Right kidney (tissue), 1 donor: ENCODE data around the gene RGL3.
"Not testable (repeated sequence)": the region's sequence is repeated elsewhere in the genome, so short reads cannot be mapped to it uniquely, and the experiment has no call there.

Experiments
- DNase-seq: peaks from one replicate; pipeline ENCODE4 v3.0.0-alpha.2; 2016

Gene RGL3

GRCh38 chr19:11421371-11422098 lies 2.4 kb upstream of the RGL3 start:
- DNase-seq: peak; percentile 48

- DNase-seq: peak; percentile 74
Measured at GRCh38 chr19:11420429-11421370, 1.6 kb upstream of the RGL3 start.

GRCh38 chr19:11418094-11418548 lies 993 bp downstream of the RGL3 start:
- DNase-seq: no peak

- DNase-seq: no peak
Measured at GRCh38 chr19:11416346-11417052, 2.6 kb downstream of the RGL3 start.

GRCh38 chr19:11414544-11414943 lies 4.6 kb downstream of the RGL3 start:
- no peak for DNase-seq

- no peak for DNase-seq
Measured at GRCh38 chr19:11410682-11411081, 8.4 kb downstream of the RGL3 start.

GRCh38 chr19:11408591-11408990 lies 10.5 kb downstream of the RGL3 start:
- DNase-seq: no peak

GRCh38 chr19:11406703-11407236 lies 12.3 kb downstream of the RGL3 start:
- DNase-seq: not testable (repeated sequence)

GRCh38 chr19:11405846-11406643 lies 13.1 kb downstream of the RGL3 start:
- peak; percentile 48 for DNase-seq

GRCh38 chr19:11404588-11405222 lies 14.4 kb downstream of the RGL3 start:
- no peak for DNase-seq

- DNase-seq: no peak
Measured at GRCh38 chr19:11401808-11402543, 17.1 kb downstream of the RGL3 start.

GRCh38 chr19:11400798-11401197 lies 18.3 kb downstream of the RGL3 start:
- DNase-seq: no peak

- no peak for DNase-seq
Measured at GRCh38 chr19:11399667-11400066, 19.4 kb downstream of the RGL3 start.

GRCh38 chr19:11397089-11397610 lies 22.0 kb downstream of the RGL3 start:
- no peak for DNase-seq

GRCh38 chr19:11390933-11391680 lies 28.0 kb downstream of the RGL3 start:
- no peak for DNase-seq

- DNase-seq: no peak
Measured at GRCh38 chr19:11390359-11390758, 28.8 kb downstream of the RGL3 start.

- no peak for DNase-seq
Measured at GRCh38 chr19:11387162-11388034, 31.7 kb downstream of the RGL3 start.

- no peak for DNase-seq
Measured at GRCh38 chr19:11384778-11385129, 34.4 kb downstream of the RGL3 start.
